WI38 (cell line): ENCODE data around the gene MGMT.

Experiments
- H3K4me3 ChIP-seq: 2 replicates; pipeline ENCODE4 v1.5.1; 2011; ENCODE audit warnings: low read depth, mild to moderate bottlenecking, control low read depth, low read length
- TF ChIP-seq, protein P1 (sequence below): IDR thresholded peaks from 2 replicates; pipeline ENCODE4 v1.5.1; 2012; ENCODE audit warnings: low read depth, mild to moderate bottlenecking, control low read depth, low read length

Gene MGMT

DNA sequence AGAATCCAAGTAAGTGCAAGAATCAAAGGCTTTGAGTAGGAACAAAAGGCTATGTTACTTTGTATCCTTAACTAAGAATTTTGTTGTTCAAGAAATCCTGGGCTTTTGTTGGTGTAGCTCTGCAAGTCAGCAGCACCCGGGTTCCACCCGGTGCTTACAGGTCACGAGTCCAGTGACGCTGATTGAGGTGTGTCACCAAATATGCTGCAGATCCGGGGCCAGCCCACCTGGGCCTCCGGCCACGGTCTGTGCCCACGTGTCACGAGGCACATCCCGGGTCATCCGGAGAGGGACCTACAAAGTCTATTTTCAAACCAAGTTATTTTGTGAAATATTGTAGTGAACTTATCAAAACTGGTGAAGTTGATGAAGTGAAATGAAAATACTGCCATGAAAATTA, 103.1 kb downstream of the MGMT start:
- TF ChIP-seq, protein P1, sequence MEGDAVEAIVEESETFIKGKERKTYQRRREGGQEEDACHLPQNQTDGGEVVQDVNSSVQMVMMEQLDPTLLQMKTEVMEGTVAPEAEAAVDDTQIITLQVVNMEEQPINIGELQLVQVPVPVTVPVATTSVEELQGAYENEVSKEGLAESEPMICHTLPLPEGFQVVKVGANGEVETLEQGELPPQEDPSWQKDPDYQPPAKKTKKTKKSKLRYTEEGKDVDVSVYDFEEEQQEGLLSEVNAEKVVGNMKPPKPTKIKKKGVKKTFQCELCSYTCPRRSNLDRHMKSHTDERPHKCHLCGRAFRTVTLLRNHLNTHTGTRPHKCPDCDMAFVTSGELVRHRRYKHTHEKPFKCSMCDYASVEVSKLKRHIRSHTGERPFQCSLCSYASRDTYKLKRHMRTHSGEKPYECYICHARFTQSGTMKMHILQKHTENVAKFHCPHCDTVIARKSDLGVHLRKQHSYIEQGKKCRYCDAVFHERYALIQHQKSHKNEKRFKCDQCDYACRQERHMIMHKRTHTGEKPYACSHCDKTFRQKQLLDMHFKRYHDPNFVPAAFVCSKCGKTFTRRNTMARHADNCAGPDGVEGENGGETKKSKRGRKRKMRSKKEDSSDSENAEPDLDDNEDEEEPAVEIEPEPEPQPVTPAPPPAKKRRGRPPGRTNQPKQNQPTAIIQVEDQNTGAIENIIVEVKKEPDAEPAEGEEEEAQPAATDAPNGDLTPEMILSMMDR, result no peak
- no peak overlapping the region for H3K4me3 ChIP-seq

DNA sequence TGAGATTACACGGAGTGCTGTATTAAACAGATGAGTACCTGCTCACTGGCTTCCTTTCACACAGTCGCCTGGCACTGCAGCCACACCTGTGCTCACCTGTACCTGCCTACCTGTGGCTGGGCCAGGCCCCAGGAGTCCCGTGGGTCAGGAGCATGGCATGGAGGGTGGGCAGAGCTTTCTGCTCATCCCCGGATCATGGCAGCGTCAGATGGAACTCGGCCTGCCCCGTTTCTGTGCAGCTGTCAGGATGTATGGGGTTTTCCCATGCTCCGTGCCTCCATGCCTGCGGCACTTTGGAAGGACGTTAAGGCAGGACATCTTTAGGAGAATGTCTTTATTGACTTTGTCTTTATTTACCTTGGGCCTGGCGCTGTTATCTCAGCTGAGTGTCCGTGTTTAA, 112.2 kb downstream of the MGMT start:
- TF ChIP-seq, protein P1, result no peak
- H3K4me3 ChIP-seq, result no peak overlapping the region

DNA sequence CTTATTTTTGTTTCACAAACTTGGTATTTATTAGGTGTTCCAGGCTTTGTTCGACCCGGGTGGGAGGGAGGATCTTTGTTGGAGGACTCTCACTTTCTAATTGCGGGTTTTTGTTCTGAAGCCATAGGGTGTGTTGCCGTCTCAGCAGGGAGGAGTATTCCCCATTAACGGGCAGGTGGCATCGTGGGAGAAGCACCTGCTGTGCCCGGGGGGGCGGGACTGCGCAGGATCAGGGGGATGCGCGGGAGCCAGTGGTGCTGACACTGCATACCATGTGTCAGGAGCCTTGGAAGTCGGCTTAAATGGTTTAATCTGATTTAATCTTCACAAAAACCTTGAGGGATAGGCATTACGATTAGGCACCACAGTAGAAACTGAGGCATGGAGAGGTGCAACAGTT, 113.0 kb downstream of the MGMT start:
- TF ChIP-seq, protein P1, result no peak
- no peak overlapping the region for H3K4me3 ChIP-seq

DNA sequence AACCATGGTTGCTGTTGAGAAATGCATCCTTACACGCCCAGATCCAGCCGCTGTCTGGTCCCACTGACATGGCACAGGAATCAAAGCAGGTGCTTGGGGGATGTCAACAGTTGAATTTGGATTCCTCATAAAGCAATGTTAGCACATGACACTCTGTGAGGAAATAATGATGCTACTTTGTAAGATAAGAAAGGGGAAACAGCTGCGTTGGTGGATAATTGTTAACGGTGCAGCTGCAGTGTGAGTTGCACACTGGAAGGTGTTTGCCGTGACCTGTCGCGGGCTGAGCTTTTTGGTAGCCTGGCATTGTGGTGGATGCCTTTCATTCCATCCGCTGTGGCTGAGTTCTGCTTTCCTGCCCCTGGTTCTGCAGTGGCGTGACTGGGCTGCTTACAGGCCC, 113.9 kb downstream of the MGMT start:
- H3K4me3 ChIP-seq, result no peak overlapping the region
- TF ChIP-seq, protein P1, result no peak

DNA sequence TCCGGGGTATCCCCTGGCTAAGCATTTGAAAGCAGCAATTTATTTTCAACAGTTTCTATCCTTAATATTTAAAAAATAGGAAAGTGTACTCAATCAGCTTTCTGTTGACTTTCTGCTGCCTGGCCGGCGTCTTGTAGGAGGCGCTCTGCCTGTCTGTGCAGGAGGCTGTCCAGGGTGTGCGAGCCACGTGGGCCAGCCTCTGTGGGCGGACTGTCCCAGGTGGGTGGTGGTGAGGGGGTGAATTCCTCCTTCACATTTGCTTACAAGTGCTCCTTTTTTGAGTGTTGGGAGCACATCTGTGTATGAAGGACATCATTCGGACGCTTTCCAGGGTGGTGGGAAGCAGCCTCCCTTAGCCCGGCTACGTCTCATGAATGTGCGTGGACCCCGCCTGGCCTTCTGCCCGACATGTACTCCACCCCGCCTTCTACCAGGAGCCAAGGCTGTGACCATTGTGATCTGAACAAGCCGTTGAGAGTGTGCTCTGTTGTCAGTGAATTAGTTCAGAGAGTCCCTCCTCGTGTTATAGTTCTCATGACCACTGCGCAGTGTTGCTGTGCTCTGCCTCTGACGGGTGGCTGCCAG, 114.9 kb downstream of the MGMT start:
- TF ChIP-seq, protein P1, result no peak
- H3K4me3 ChIP-seq, result no peak overlapping the region

DNA sequence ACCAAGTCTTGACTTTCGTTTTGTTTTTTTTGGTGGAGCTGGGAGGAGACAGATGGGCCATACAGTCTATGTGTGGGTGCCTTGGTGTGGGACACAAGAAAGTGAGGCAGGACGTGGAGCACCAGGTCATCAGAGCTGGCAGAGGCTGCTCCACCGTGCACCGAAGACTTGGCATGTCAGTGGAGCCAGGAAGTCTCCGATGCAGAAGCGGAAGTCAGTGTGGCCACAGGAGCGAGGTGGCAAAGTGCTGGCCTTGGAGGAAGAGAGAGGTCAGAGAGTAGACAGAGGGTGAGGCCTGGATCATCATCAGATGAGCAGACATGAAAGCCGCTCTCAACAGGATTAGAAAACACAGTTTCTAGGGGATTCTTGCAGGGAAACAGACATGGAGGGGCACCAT, 116.8 kb downstream of the MGMT start:
- no peak overlapping the region for H3K4me3 ChIP-seq
- TF ChIP-seq, protein P1, result no peak

DNA sequence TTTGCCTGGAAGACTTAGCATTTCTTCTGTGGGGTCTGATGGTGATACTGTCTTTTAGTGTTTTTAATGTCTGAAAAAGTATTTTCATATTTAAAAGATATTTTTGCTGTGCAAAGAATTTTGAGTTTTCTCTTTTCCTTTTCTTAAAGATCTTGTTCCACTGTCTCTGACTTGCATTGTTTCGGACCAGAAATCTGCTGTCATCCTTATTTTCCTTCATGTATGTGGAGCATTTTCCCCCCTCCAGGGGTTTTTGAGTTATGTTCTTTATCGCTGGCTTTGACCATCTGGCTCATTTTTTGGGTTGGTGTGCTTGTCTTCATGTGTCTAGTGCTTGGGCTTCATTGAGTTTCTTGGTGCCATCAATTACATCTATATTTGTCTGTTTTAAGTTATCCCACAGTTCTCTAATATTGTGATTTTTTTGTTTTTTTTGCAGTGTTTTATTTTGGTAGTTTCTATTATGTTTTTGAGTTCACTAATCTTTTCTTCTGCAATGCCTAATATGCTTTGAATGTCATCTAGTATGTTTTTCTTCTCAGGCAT, 119.9 kb downstream of the MGMT start:
- H3K4me3 ChIP-seq, result no peak overlapping the region
- TF ChIP-seq, protein P1, result no peak
